LNCaP clone FGC (cell line): Measurements from ENCODE around the gene RGS16.

Experiments
- DNase-seq: peaks from one replicate; pipeline ENCODE4 v3.0.0-alpha.2; 2011; ENCODE audit warnings: low read depth
- H3K4me3 ChIP-seq: 2 replicates; pipeline ENCODE4 v1.5.1; 2011; ENCODE audit warnings: mild to moderate bottlenecking, low read depth, low read length, control low read depth
- CTCF ChIP-seq: IDR thresholded peaks from 2 replicates; pipeline ENCODE4 v1.5.1; 2012; ENCODE audit warnings: mild to moderate bottlenecking; ENCODE audit not compliant: control insufficient read depth, insufficient read depth; ENCODE audit errors: extremely low read depth

RGS16 gene

GRCh38 chr1:182602935-182603645 lies 1.1 kb downstream of the RGS16 start:
- no peak for TF ChIP-seq CTCF
- peak overlapping the region; percentile 43 for H3K4me3 ChIP-seq
- no peak for DNase-seq

- H3K4me3 ChIP-seq, result no peak overlapping the region
- no peak for TF ChIP-seq CTCF
- no peak for DNase-seq
These were observed 2.3 kb downstream of the RGS16 start for GRCh38 chr1:182601913-182602312.

- TF ChIP-seq CTCF, result peak; percentile 84
- no peak overlapping the region for H3K4me3 ChIP-seq
- peak; percentile 79 for DNase-seq
These were observed 2.8 kb downstream of the RGS16 start for GRCh38 chr1:182601416-182601786.

GRCh38 chr1:182600745-182601415 lies 3.3 kb downstream of the RGS16 start:
- no peak overlapping the region for H3K4me3 ChIP-seq
- TF ChIP-seq CTCF, result no peak
- no peak for DNase-seq

- no peak for TF ChIP-seq CTCF
- H3K4me3 ChIP-seq, result no peak overlapping the region
- DNase-seq, result no peak
These were observed 4.0 kb downstream of the RGS16 start for GRCh38 chr1:182600036-182600713.

- no peak for DNase-seq
- no peak overlapping the region for H3K4me3 ChIP-seq
- TF ChIP-seq CTCF, result 0 out of 2 replicates have a peak, but pooled peaks have one; percentile 16
These were observed 4.8 kb downstream of the RGS16 start for GRCh38 chr1:182599339-182599738.
